GM18861 (cell line): ENCODE measurements around the gene HDGFL2.

Source experiments
- ATAC-seq: cut with Tn5 transposase; IDR thresholded peaks from one replicate; pipeline ENCODE4 v1.9.1; 2021; ENCODE audit not compliant: unreplicated experiment

HDGFL2 gene

DNA sequence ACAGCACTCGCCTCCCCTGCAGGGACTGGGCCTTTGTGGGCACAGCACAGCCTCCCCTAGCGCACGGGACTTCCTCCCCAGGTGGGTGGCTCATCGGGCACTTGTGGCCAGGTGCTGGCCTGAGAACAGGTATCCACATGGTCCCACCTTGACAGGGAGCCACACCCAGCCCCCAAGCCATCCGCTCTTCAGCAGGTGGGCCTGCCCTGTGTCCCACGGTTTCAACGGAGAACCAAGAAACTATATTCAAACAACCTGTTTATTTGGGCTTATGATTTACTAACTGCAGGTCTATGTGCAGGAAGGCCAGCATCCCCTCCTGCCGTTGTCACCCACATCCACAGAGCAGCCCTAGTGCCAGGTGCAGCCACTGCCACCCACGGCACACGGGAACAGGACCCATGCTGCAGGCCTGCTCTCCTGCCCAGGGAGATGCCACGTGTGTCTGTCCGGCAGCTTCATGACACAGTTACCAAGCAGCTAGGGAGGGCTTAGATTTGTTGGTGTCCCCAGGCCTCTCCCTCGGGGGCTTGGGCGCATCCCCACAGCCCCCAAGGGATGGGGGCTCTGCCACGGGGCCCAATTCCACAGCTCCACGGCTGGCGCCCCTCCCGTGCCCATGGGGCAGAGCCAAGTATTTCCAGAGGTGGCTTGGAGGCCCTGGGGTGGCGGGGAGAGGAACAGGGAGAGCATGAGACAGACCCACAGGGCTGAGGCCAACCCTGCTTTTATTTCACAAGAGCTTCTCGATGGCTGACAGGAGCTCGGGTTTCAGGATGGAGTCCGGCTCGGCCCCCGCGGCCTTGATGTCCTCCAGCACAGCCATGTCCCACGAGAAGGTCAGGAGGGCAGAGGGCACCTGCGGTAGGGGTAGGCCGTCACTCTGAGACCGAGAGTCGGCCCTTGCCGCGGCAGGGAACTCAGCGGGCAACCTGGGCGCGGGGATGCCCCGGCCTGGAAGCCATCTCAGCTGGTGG is 27.0 kb upstream of the HDGFL2 start:
- no peak for ATAC-seq

DNA sequence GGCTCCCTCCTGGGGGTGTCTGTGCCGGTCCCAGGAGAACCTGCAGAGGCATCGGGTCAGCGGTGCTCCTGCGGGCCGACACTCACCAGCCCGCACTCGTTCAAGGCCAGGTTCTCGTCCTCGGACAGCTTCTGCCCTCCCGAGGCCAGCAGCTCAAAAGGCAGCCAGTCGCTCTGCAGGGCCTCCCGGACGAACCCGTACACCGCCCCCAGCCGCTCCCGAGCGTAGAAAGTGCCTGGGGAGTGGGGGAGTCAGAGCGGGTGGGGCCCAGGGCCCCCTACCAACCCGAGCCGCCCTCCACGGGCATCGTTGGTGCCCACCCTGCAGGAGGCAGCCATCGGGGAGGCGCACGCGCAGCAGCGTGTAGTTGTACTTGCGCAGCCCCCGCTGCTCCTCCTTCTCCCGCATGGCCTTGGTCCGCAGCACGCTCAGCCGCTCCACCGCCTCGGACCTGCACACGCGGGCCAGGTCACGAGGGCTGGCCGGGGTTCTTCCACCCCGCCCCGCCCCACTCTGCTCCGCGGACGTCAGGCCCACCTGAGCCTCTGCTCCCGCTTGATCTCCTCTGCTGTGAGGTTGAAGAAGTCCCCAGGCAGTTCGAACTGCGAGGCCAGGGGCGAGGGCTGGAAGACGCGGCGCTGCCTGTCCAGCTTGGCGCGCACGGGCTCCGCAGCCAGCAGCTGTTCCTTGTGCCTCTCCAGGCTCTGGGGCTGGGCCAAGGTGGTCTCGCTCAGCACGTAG is 26.0 kb upstream of the HDGFL2 start:
- no peak for ATAC-seq

DNA sequence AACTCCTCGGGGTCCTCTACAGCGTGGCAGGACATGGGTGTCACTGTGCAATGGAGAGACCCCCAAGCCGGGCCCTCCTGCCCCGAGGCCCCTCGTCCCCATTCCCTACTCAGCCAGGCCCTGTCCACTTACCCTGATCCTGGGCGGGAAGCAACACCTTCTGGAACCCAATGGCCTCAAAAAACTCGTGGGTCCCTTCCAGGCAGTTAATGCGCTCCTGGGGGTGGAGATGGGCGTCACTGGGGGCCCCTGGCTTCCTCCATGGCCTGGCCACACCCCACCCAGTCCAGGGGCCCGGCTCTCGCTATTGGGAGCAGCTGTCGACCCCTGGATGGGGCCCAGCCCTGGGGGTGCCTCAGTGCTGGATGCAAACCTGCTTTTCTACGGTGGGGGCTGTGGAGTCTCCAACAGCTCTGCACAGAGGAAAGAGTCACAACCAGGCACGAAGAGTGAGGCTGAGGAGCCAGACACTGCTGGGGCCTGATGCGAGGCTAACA is 25.3 kb upstream of the HDGFL2 start:
- ATAC-seq: no peak

DNA sequence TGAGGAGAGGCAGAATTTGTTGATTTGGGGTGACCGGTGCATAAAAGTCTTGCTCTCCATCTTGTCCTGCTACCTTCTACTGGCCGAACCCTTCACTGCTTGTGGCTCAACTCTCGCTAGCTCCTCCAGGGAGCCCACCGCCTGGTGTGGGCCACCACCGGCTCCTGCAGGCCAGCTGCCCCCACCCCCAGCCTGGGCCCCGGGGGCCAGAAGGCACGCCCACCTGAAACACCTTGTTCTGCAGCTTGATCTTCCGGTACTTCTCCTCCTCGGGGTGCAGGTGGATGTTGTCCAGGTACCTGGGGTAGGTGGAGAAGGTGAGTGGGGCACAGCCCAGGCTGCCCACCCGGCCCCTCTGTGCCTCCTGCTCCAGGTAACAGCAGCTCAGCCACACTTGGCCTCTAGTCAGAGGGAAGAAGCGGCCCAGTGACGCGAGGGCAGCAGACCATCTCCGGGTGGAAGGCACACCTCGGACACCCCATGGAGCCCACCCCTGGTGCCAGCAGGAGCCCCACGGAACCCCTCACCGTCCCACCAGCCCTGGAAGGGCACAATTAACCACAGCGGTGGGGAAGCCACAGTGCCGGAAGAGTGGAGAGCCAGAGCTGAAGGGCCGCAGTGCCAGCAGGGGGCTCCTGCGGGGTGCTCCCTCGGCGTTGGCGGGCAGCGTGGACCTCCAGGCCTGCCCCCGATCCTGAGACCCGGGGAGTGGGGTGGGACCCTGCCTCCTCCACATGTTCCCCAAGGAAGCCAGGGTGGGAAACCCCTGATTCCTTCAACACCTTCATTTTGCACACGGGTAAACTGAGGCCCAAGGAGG is 24.6 kb upstream of the HDGFL2 start:
- no peak for ATAC-seq

DNA sequence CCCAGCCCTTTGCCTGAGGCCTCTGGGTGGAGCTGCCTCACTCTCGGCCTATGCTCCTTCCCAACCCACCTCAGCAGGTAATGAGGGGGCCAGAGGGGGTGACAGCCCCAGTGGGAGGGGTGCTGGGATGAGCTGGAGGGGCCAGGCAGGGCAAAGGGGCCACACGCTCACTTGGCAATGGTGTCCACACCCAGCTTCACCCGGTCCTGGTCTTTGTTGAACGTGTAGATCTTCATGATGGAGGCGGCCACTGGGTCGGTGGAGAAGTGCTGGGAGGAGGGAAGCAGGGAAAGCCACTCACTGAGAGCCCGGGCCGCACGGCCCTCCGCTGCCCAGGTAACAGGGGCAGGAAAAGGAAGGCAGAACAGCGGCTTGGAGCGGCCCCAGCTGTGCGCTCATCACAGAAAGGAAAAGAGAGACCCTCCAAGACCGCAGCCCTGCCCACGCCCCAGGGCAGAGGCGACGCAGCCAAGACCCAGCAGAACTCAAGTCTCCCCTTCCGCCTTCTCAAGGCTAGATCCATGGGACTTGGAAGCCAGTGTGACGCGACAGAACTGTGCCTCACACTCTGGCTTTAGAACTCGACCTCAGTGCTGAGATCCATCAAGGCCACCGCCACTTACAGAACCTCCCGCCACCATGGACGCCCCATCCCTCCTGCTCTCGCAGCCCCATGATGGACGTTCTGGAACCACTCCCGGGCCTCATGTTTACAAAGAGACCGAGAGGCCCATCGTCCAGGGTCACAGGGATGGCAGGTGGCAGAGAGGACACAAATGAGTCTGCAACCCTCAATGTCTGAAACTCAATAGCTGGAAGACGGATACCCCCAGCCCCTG is 23.7 kb upstream of the HDGFL2 start:
- ATAC-seq: no peak

DNA sequence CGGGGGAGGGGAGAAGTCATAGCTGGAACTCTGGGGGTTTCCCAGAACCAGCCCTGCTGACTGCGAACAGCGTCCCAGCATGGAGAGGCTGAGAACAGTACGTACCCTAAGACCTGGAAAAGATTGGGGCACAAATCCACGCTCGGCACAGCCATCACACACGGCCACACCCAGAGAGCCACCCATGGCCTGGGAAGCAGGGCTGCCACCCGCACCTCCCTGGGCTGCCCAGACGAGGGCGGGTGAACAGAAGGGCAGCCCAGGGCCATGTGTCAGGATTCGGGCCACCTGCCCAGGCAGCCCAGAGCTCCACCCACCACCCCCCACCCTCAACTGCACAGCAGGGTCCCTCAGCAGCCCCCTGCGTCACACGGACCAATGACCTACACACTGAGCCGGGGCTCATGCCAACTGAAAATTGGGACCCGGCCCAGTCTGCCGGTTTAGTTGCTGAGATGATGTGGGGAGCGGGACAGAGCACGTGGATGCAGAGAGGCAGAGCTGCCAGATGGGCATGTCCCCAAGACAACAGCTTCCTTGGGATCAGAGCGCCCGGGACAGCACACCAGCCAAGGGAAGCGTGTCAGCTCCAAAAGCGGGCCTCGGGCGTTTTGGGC is 23.0 kb upstream of the HDGFL2 start:
- no peak for ATAC-seq

DNA sequence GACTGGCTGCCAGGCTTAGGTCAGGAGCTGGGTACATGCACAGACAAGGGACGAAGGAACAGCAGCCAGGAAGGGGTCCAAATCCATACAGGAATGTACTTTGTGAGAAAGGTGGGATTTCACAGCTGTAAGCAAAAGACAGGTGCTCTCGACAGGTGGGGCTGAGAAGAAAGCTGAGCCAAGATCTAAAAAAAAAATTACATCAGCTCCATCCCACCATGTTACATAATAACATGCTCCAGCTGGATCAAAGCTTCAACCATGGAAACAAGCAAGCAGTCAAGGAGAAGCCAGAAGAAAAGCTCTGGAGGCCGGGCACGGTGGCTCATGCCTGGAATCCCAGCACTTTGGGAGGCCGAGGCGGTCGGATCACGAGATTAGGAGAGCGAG is 22.5 kb upstream of the HDGFL2 start:
- ATAC-seq: no peak

DNA sequence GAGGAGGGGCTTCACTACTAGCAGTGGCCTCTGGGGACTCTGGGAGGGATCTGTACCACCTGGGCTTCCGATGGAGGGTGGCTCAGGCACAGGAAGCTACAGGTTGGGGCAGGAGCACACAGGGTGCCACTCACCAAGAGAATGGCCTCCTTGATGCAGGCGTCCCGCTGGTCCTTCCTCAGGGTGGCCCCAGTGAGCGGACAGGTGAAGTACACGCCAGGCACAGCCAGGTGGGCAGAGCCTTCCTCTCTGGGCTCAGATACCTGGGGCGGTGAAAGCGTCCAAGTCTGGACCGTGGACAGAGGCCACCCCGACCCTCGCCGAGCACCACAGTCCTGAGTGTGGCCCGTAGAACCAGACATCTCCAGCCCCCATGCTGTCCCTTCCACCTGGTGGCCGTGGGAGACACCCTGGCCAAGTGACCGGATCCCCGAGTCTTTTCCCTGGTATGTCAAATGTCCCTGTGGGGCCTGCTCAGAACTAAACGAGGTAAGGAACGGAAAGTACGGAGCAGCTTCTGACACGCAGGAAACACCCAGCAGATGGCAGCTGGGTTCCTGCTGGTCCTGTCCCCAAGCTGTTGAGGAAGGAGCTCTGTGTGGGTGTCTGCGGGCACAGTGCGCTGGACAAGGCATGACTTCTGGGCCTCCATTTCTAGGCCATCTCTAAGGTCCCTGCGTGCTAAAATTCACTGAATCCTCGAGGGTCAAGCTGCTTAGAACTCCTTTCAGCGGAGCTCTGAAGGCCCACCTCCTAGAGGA is 19.7 kb upstream of the HDGFL2 start:
- ATAC-seq: no peak

DNA sequence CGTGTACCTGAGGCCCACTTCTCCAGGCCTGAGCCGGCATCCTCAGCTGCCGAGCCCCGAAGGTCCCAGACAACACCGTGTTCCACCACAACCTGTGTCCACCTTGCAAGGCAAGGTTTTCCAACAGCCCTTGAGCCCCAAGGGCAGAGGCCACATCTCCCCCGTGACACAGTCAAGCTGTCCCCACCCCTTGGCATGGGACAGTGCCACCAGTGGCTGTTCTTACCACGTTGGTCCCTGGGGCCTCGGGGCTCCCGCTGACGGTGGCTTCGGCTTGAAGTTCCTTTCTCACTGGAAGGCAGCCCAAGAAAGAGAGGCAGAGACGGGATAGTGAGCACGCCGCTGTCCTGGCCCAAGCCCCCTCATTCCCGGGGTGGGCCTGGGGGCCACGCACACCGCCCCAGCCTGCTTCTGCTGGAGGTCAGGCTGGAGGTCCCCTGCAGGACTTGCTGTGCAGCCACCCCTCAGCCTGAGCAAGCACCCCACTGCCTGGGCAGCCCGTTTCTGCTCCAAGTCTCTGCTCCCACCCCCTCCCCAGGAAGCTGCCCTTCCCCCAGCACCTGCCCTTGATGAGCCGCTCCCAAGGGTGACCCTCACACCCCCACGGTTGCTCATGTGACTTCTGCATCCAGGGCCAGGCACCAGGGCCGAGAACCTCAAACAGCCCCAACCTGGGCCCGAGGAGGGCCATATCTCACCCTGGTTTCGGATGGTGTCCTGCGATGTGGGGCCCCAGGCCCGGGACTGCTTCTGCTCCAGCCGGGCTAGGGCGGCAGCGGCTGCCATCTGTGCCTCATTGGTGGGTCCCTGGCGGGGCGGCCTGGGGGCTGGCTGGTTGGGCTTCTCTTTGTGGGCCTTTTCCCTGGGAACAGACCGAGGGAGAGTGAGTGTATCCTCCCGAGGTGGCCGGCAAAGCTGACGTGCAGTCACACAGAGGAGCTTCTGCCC is 18.6 kb upstream of the HDGFL2 start:
- no peak for ATAC-seq

DNA sequence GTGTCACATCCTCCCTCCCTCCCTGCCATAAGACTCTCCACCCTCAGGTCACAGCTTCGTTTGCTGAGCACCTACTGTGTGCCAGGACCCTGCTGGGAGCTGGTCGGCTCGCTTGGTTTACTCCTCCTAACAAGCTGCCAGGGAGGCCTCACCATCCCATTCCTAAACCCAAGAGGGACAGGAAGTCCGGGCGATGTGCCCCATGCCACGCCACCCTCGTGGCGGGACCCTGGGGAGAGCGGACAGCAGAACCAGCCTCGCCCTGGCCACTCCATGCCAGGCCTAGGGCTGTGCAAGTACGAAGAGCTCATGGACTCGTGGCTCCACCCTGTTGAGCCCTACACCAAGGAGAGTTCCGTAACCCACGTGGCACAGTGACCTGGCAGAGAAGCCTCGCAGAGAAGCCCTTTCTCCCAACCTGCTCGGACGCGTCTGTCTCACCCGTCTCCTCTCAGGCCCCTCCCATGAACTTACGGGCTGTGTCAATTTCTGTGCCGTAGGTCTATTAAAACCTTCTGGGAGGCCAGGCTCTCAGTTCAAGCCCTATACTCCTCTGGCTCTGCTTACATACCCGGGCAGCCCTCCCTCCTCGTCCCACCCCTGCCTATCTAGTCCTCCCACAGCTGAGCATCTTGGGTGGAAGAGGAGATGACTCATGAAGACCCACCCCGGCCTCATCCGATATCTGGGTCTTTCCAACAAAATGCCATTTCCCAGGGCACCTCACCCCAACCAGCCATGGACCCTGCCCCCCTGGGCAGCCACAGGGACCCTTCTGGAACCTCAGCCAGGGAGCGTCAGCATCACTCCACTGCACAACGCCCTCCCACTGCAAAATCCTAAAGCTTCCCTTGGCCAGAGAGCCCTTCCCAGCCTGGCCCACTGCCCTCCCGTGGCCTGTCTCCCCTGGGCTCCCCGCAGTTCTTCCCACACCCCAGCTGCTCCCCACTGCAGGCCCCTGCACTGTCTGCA is 17.1 kb upstream of the HDGFL2 start:
- no peak for ATAC-seq

DNA sequence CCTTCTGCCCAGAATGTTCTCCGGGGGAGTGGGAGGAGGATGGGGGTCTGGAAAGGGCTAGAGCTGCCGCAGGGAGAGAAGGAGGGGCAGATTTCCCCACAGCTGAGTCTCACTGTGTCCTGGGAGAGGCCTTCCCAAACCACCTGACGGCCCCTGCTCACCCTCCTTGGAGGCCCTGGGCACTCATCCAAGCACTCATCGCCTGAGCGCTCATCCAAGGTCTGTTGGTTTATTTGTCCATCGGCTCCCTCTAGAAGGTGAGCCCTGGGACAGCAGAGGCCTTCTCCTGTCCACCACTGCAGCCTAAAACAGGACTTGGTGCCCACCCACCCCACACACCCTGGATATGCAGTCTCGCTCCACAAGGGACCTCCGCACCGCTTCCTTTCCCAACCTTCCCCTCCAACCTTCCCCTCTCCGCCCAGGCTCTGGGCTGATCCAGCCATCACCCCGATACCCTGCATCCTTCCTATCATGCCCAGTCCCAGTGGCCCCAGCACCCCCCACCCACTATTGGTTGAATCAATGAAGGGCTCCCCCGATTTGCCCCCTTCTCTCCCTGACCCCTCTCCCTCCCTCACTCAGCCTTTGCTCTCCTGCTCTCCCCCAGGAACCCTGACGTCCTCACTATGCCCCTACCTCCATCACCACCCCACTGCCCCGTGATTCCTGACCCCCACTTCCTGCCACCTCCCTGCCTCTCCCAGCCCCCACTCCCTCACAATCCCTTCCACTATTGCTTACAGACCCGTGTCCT is 16.2 kb upstream of the HDGFL2 start:
- no peak for ATAC-seq

DNA sequence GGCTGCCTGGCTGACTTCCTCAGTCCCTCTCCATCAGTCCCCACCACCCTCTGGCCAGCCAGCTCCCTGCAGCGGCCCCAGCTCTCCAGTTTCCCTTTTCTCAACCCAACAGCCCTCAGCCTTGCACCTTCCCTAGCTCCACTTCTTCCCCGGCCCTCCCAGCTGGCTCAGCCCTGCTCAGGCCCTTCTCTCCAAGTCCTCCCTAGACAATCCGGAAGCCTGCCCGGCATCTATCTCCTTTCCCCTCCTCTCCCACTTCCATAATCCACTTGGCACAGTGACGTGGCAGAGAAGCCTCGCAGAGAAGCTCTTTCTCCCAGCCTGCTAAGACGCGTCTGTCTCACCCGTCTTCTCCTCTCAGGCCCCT is 15.6 kb upstream of the HDGFL2 start:
- no peak for ATAC-seq

DNA sequence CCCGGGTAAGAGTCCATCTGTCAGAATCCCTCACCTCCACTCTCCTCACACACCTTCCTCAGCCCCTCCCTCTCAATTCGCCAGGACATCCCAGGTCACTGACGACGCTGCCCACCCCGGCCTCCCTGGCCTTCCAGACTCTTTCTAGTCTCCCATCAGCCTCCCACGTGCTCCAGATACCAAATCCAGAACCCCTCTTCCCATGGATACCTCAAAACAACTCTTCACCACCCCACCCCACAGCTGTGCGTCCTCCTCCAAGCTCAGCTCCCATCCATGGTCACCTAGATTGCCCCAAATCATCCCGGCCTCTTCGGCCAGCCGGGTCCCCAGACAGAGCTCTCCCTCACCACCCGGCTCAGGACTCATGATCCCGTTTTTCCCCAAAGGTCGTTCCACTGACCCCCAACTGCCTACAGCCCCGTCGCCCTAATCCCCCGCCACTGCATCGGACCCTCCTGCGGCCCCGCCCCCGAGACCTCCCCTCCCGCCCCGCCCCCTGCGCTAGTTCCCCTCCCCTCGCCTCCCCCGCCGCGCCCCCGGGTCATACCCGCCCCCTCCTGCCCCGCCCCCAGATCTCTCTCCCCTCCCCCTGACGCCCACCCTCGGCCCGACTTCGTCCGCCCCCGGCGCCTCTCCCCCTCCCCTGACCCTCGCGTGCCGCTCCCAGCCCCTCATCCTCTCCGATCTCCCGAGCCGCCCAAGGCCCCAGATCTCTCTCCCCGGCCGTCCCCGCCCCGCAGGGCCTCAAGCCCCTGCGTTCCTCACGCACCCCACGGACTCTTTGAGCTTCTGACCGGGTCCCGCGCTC is 15.0 kb upstream of the HDGFL2 start:
- no peak for ATAC-seq

DNA sequence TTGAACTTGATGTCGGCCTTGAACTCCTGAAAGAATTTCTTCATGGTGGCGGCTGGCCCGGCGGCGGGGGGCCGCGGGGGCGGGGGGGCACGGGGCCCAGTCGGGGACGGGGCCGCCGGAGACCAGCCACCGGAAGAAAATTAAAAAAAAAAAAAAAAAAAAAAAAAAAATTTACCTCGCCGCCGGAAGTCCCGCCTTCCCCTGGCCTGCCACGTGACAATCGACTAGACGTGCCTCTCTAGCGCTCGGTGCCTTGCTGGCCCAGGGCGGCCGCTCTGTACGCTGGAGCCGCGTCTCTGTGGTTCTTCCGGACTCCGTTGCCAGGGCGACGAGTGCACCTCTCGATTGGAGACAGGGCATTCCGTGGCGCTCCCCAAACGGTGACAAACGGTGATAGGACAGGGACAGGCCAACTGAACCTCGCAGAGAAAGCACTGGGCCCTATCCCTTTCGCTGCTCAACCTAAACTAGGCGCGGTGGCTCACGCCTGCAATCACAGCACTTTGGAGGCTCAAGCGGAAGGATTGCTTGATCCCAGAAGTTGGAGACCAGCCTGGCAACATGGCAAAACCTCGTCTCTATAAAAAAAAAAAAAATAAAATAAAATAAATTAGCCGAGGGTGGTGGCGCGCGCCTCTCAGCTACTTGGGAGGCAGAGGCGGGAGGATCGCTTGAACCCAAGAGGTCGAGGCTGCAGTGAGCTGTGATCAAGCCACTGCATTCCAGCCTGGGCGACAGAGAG is 14.3 kb upstream of the HDGFL2 start, which contains the start of gene UBXN6:
Gene UBXN6, minus strand, starts transcription at position 141 of the 742 bp plus-strand sequence. Its CDS starts 97 bp downstream, at position 44.
- peak; percentile 93 for ATAC-seq
